GM13976 (cell line): ENCODE data around the gene DOHH.

Source experiments
- DNase-seq: peaks from one replicate; pipeline ENCODE4 v3.0.0; 2012; ENCODE audit warnings: low spot score
- in situ Hi-C: fragments of 300-500 bp; cut with MboI; formaldehyde crosslinking; loops from one replicate; pipeline ENCODE4 v1.12.0; 2022; ENCODE audit warnings: low sequenced_read_pairs, mixed read lengths, inconsistent platforms; ENCODE audit not compliant: unreplicated experiment
- TF ChIP-seq, protein P1 (sequence below): IDR thresholded peaks from 2 replicates; pipeline ENCODE4 v1.5.1; 2012; ENCODE audit warnings: borderline replicate concordance, mild to moderate bottlenecking; ENCODE audit not compliant: insufficient read depth; ENCODE audit errors: extremely low read depth, missing control alignments, control extremely low read depth

DOHH gene

DNA sequence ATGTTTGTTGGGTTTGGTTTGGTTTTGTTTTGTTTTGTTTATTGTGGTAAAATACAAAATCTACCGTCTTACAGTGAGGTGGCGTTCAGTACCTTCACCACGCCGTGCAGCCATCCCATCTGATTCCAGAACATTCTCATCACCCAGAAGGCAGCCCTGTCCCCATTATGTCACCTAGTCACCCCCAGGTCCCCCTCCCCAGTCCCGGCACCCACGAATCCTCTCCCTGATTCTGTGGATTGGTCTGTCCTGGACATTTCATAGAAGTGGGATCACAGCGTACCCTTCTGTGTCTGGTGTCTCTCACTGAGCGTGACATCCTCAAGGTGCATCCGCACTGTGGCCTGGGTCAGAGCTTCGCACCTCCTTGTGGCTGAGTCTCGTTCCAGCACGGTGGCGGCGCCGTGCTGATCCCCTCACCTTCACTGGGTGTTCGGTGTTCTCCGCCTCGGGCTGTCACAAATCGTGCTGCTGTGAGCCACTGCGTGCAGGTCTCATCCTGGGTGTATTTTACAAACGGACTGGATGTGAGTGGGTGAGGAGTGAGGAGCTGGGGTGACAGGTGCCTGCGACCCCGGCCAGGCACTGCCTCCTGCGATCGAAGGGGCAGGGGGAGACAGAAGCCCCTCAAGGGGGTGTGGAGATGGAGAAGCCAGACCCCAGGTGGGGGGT lies 37.9 kb upstream of the DOHH start:
- in situ Hi-C loops, result no loop called here
- DNase-seq, result no peak
- TF ChIP-seq, protein P1, sequence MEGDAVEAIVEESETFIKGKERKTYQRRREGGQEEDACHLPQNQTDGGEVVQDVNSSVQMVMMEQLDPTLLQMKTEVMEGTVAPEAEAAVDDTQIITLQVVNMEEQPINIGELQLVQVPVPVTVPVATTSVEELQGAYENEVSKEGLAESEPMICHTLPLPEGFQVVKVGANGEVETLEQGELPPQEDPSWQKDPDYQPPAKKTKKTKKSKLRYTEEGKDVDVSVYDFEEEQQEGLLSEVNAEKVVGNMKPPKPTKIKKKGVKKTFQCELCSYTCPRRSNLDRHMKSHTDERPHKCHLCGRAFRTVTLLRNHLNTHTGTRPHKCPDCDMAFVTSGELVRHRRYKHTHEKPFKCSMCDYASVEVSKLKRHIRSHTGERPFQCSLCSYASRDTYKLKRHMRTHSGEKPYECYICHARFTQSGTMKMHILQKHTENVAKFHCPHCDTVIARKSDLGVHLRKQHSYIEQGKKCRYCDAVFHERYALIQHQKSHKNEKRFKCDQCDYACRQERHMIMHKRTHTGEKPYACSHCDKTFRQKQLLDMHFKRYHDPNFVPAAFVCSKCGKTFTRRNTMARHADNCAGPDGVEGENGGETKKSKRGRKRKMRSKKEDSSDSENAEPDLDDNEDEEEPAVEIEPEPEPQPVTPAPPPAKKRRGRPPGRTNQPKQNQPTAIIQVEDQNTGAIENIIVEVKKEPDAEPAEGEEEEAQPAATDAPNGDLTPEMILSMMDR, result no peak

DNA sequence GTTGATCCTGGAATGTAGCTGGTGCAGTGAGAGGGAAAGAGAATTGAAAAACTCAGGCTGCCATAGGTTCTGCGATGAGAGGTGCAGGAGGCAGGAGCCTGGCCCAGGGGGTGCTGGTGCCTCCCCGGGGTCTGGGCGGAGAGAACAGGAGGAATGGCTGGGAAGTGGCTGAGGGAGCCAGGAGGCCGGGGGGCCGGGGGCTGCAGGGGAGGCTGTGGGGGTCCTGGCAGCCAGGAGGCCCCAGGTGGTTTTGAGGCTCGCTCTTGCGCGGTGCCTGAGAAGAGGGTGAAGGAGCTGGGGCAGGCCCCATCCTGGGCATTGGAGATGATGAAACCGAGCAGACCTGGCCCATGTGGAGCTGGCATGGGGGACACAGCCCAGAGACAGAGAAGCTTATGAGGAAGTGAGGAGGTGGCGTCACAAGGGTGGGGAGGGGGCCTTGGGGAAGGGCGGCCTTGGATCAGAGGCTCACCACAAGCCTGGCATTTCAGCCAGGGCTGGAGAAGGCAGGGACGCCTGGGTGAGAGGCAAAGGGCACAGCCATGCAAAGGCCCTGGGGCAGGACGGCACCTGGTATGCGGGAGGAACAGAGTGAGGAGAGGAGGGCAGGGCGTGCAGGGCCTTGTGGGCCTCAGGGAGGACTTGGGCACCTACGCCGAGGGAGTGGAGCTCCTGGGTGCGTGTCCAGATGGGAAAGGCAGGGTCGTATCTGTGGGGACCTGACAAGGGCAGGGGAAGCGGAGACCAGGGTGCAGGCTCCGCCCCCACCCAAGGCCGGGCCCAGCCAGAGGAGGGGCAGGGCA lies 37.2 kb upstream of the DOHH start:
- DNase-seq, result no peak
- in situ Hi-C loops, result no loop called here
- TF ChIP-seq, protein P1, result no peak

DNA sequence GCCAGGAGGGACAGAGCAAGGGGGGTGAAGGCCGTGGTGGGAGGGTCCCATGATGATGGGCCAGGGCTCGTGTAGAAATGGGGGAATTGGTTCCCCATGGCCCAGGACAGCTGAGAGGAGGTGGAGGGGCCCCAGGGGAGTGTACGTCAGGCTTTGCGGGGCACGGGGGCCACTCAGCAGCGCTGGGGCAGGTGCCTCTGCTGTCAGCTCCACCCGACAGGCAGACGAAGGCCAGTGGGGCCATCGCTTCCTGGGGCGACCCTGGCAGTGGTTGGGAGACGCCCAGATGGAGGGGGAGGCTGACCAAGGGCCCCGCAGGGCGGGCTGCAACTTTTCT lies 36.6 kb upstream of the DOHH start:
- TF ChIP-seq, protein P1, result no peak
- no peak for DNase-seq
- in situ Hi-C loops, result no loop called here

DNA sequence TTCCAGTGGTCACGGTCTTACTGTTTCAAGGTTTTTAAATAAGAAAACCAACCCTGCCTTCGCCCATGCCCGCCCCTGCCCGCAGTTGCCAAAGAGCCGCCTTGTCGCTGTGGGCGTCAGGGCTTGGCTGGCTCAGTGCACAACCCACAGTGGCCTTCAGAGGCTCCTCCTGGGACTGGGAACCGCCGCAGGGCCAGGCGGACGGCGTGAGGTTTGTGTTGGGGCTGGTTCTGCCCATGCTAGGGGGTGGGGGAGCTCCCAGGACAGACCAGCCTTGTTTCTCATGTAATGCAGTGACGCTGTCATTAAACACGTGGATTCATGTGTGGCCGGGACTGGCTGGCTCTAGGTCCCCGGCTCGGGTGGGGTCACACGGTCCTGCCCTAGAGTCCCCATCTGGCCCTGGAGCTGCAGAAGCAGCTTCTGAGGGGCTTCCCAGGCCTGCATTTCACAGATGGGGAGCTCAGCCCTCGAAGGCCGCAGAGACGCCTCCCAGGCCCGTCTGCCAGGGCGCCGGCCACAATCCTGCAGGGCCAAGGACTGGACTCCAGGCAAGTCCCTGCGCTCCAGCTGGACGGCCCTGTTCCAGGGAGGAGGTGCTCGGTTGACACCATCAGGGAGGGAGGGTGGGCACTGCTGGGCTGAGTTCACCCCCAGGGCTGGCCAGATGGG lies 36.1 kb upstream of the DOHH start:
- TF ChIP-seq, protein P1, result no peak
- in situ Hi-C loops, result no loop called here
- no peak for DNase-seq

DNA sequence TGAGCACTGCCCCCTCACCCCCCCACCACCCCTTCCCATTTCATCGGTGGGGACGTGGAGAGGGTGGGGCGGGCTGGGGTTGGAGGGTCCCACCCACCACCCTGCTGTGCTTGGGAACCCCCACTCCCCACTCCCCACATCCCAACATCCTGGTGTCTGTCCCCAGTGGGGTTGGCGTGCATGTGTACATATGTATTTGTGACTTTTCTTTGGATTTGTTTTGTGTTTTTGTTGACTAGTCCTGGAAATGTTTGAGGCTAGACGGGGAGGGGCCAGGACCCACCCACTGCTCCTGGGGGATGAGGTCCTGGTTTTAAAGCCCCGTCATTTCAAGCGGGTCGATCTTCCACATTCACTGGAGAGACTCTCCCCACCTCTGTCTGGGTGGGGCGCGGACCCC lies 35.5 kb upstream of the DOHH start:
- TF ChIP-seq, protein P1, result no peak
- DNase-seq, result no peak
- in situ Hi-C loops, result no loop called here

DNA sequence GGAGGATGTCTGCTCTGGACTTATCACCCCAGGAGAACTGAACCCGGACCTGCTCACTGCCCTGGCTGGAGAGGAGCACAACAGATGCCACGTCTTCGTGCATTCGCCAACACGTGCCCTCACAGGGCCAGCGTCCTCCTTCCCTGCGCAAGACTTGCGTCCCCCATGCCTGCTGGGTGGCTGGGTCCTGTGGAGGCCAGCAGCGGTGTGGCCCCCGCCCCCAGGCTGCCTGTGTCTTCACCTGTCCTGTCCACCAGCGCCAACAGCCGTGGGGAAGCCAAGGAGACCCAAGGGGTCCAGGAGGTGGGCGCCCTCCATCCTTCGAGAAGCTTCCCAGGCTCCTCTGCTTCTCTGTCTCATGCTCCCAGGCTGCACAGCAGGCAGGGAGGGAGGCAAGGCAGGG lies 35.1 kb upstream of the DOHH start:
- no peak for DNase-seq
- in situ Hi-C loops, result no loop called here
- TF ChIP-seq, protein P1, result no peak

DNA sequence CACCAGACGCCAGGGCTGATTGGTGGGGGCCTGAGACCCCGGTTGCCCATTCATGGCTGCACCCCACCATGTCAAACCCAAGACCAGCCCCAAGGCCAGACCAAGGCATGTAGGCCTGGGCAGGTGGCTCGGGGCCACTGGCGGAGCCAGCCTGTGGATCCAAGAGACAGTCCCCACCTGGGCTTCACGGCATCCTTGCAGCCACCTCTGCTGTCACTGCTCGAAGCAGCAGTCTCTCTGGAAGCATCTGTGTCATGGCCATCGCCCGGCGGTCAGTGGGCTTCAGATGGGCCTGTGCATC lies 34.7 kb upstream of the DOHH start:
- in situ Hi-C loops, result no loop called here
- no peak for DNase-seq
- TF ChIP-seq, protein P1, result no peak
